GM21825 (cell line): Measurements from ENCODE around the gene TNFRSF11A.

Experiments
- ATAC-seq: cut with Tn5 transposase; IDR thresholded peaks from one replicate; pipeline ENCODE4 v1.9.1; 2021; ENCODE audit warnings: mild to moderate bottlenecking, moderate library complexity; ENCODE audit not compliant: unreplicated experiment

TNFRSF11A gene

GRCh38 chr18:62407660-62408059 lies 82.5 kb downstream of the TNFRSF11A start:
- no peak for ATAC-seq

- no peak for ATAC-seq
Measured at GRCh38 chr18:62409821-62410220, 84.7 kb downstream of the TNFRSF11A start.

- ATAC-seq, result no peak
Measured at GRCh38 chr18:62412231-62412979, 87.3 kb downstream of the TNFRSF11A start.

GRCh38 chr18:62413206-62413605 lies 88.1 kb downstream of the TNFRSF11A start:
- ATAC-seq, result no peak

- no peak for ATAC-seq
Measured at GRCh38 chr18:62418258-62418657, 93.1 kb downstream of the TNFRSF11A start.

GRCh38 chr18:62420151-62420512 lies 95.0 kb downstream of the TNFRSF11A start:
- no peak for ATAC-seq

- ATAC-seq, result peak; percentile 94
Measured at GRCh38 chr18:62420513-62421209, 95.6 kb downstream of the TNFRSF11A start.

GRCh38 chr18:62425465-62426190 lies 100.5 kb downstream of the TNFRSF11A start:
- ATAC-seq, result peak; percentile 58

- ATAC-seq, result no peak
Measured at GRCh38 chr18:62426191-62426488, 101.0 kb downstream of the TNFRSF11A start.

- ATAC-seq, result no peak
Measured at GRCh38 chr18:62432176-62432575, 107.1 kb downstream of the TNFRSF11A start.

- no peak for ATAC-seq
Measured at GRCh38 chr18:62434798-62435197, 109.7 kb downstream of the TNFRSF11A start.

GRCh38 chr18:62435435-62436031 lies 110.4 kb downstream of the TNFRSF11A start:
- no peak for ATAC-seq

GRCh38 chr18:62436636-62437234 lies 111.6 kb downstream of the TNFRSF11A start:
- ATAC-seq, result no peak

GRCh38 chr18:62437235-62438017 lies 112.3 kb downstream of the TNFRSF11A start:
- no peak for ATAC-seq

- ATAC-seq, result no peak
Measured at GRCh38 chr18:62438018-62438329, 112.9 kb downstream of the TNFRSF11A start.

- no peak for ATAC-seq
Measured at GRCh38 chr18:62438402-62438801, 113.3 kb downstream of the TNFRSF11A start.

GRCh38 chr18:62438866-62439265 lies 113.8 kb downstream of the TNFRSF11A start:
- no peak for ATAC-seq
